NB4 (cell line): Measurements from ENCODE around the gene BARHL1.

Source experiments
- DNase-seq: peaks from one replicate; pipeline ENCODE4 v3.0.0; 2010; ENCODE audit warnings: low read depth
- H3K4me3 ChIP-seq: one replicate; pipeline ENCODE4 v1.5.1; 2011; ENCODE audit warnings: mild to moderate bottlenecking, low read depth, low read length, moderate library complexity
- MAX ChIP-seq: IDR thresholded peaks from 2 replicates; pipeline ENCODE4 v1.6.1; 2011; ENCODE audit warnings: low read depth, low read length
- MYC ChIP-seq: IDR thresholded peaks from 2 replicates; pipeline ENCODE4 v1.6.1; 2011; ENCODE audit warnings: low read depth, low read length
- POLR2A ChIP-seq: IDR thresholded peaks from 2 replicates; pipeline ENCODE4 v1.6.1; 2011; ENCODE audit warnings: mild to moderate bottlenecking; ENCODE audit not compliant: insufficient read length; ENCODE audit errors: extremely low read depth
- TF ChIP-seq, protein P1 (sequence below): IDR thresholded peaks from one replicate; pipeline ENCODE4 v1.5.1; 2012; ENCODE audit warnings: low read depth, low read length

Gene BARHL1

DNA sequence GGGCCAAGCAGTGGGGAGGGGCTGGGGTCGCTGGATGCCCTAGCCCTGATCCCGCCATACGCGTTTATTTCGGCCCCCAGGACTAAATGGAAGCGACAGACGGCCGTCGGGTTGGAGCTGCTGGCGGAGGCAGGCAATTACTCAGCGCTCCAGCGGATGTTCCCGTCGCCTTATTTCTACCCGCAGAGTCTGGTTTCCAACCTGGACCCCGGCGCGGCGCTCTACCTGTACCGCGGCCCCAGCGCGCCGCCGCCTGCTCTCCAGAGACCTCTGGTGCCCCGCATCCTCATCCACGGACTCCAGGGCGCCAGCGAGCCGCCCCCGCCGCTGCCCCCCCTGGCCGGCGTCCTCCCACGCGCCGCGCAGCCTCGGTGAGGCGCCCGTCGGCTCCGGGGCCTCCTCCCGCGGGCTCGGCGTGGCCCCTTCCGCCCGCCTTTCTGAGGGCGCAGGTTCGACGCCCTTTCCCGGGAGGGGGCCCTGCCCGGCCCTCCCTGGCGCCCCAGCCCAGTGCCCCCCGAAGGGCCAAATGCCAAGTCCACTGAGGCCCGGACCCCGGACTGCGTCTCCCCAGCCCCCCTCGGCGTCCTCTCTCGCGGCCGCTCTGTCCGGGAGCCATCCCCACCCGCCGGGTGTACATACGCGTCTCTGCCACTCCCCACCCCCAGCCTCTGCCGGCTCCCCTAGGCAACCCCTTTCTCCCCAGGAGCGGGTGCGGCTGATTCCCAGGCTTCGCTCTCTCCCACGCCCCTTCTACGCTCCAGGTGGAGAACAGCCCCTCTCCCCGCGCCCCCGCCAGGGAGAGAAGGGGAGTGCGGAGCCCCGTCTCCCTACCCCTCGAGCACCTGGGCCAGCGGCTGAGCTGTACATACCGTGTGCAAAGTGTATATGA is 7.0 kb downstream of the BARHL1 start:
- DNase-seq, result no peak

DNA sequence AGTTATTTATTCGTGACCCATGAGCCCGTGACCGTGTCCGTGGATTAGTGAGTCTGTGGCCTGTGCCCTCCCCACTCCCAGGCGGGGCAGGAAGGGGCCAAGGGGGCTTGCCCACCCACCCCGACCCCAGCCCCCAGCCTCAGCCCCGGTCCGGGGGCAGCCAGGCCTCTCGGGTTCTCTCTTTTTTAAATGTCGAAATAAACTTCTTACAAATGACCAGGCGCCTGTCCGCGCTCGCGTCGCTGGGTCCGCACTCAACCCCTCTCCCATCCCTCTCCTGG is 7.6 kb downstream of the BARHL1 start:
- no peak for DNase-seq
- no peak for TF ChIP-seq MYC
- no peak for TF ChIP-seq POLR2A
- TF ChIP-seq, protein P1, sequence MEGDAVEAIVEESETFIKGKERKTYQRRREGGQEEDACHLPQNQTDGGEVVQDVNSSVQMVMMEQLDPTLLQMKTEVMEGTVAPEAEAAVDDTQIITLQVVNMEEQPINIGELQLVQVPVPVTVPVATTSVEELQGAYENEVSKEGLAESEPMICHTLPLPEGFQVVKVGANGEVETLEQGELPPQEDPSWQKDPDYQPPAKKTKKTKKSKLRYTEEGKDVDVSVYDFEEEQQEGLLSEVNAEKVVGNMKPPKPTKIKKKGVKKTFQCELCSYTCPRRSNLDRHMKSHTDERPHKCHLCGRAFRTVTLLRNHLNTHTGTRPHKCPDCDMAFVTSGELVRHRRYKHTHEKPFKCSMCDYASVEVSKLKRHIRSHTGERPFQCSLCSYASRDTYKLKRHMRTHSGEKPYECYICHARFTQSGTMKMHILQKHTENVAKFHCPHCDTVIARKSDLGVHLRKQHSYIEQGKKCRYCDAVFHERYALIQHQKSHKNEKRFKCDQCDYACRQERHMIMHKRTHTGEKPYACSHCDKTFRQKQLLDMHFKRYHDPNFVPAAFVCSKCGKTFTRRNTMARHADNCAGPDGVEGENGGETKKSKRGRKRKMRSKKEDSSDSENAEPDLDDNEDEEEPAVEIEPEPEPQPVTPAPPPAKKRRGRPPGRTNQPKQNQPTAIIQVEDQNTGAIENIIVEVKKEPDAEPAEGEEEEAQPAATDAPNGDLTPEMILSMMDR, result no peak
- TF ChIP-seq MAX, result no peak
- no peak overlapping the region for H3K4me3 ChIP-seq

More for the DNA sequence above, 7.0 kb downstream of the BARHL1 start:
- TF ChIP-seq, protein P1, result no peak
- TF ChIP-seq MAX, result no peak
- TF ChIP-seq MYC, result no peak
- no peak for TF ChIP-seq POLR2A
- H3K4me3 ChIP-seq, result no peak overlapping the region

DNA sequence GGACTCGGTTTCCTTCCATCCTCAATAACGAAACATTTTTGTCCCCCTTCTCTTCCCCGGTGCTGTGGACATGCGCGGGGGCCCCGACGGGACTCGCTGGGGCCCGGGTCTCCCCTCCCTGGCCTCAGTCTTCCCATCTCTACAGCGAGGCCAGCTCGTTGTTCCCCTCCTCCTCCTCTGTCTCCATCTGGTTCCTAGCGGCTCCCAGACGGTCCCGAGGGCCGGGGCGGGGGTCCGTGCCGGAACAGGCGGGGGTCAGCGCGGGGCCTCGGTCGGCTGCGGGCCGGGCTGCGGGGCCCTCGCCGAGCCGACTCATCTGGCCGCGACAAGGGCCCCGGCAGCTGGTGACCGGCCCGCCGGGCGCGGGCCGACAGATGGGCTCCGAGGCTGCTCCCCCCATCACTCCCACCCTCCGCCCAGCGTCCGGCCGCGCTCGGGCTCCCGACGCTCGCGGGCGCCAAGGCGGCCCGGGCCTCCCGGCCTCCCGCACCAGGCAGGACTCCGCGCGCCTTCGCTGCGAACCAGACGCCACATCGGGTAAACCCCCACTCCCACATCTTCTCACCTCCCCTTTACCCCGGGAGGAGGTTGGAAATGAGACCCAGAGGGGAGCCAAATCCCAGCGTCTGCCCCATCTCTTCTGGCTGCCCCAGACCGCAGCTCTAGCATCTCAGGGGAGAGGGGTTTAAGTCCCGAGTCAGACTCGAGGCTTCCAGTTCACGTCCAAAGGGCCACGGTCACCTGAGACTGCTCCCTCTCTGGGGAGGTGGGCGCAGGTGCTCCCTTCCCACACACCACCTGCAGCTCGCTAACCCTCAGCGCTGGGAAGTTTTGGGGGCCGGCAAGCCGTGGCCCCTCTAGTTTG is 8.1 kb downstream of the BARHL1 start:
- no peak overlapping the region for H3K4me3 ChIP-seq
- TF ChIP-seq, protein P1, result no peak
- no peak for TF ChIP-seq MYC
- TF ChIP-seq POLR2A, result no peak
- no peak for TF ChIP-seq MAX
- DNase-seq, result no peak

- TF ChIP-seq POLR2A (no peak), MAX (no peak), MYC (no peak)
- TF ChIP-seq, protein P1, result no peak
- DNase-seq, result no peak
- H3K4me3 ChIP-seq, result no peak overlapping the region
Measured at GRCh38 chr9:132591244-132591643, 8.8 kb downstream of the BARHL1 start.

DNA sequence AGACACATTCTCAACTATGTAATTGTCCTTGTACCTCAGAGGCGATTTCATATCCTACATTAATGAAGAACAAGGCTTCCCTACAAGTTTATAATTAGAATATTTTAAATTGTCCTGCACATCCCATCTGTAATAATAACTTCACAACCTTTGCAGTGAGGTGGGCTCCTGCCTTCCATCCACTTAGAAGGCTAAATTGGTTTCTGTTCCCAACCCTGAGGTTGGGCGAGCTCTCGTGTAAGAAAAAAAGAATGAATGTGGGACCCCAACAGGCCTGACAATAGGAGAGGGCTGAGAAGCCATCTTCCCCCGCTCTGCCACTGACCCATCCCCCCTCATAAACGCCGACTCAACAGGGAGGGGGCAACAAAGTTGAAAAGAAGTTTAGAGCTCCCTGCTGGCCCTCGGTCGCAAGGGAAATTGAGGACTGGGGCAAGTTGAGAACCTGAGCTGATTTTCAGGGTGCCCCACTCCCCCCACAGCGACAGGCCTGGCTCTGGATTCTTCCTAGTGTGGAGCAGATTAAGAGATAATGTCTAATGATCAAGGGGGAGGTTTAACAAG is 9.4 kb downstream of the BARHL1 start:
- H3K4me3 ChIP-seq, result no peak overlapping the region
- TF ChIP-seq MAX (no peak), MYC (no peak), POLR2A (no peak)
- TF ChIP-seq, protein P1, result no peak
- no peak for DNase-seq
